Caki2 (cell line): ENCODE measurements around the gene N4BP2. TPM values are rescaled to one million over a fixed set of nuclear protein-coding genes. Genes with fewer than 3 reads are reported as not detected.
"Not testable (repeated sequence)": the region's sequence is repeated elsewhere in the genome, so short reads cannot be mapped to it uniquely, and the experiment has no call there.

Source experiments
- DNase-seq: peaks from one replicate; pipeline ENCODE4 v3.0.0-alpha.2; 2015; ENCODE audit warnings: low read depth
- in situ Hi-C: cut with HindIII; loops from 2 replicates; pipeline ENCODE4 v1.10.0; 2016; ENCODE audit warnings: low sequenced_read_pairs, low pct_unique_long_range_greater_than_20kb, mixed read lengths
- total RNA-seq: library from RNA; depleted of rRNA; stranded (reverse); fragments of >200 nt; shearing (Covaris generic); gene quantifications from 2 replicates; pipeline ENCODE4 v1.2.3, GENCODE V29; 2014; ENCODE audit warnings: low replicate concordance

The N4BP2 gene
- total RNA-seq, 1 experiment from 2014 or later = 5.1 TPM

DNA sequence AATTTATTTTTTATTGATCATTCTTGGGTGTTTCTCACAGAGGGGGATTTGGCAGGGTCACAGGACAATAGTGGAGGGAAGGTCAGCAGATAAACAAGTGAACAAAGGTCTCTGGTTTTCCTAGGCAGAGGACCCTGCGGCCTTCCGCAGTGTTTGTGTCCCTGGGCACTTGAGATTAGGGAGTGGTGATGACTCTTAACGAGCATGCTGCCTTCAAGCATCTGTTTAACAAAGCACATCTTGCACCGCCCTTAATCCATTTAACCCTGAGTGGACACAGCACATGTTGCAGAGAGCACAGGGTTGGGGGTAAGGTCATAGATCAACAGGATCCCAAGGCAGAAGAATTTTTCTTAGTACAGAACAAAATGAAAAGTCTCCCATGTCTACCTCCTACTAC, 83.9 kb downstream of the N4BP2 start:
- DNase-seq, in situ Hi-C loops: not testable (repeated sequence)

DNA sequence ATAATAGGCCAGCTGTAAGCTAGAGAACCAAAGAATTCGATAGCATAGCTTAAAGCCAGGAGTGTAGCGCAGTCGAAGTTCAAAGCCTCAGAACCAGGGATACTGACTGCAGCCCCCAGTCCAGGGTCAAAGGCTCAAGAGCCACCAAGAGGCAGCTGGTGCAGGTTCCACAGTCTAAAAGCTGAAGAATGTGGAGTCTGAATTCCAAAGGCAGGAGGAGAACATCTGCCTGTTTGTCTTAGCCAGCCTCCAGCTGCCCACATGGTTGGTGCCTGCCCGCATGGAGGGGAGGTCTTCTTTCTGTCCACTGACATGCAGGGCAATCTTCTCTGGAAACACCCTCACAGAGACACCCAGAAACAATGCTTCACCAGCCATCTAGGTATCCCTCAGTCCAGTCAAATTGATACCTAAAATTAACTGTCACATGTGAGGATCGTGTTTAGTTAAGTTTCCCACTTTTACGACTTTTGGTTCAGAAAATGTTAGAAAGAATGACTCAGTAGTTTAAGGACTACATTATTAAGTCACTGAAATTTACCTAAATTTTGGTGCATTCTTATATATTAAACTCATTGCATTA, 87.4 kb downstream of the N4BP2 start:
- DNase-seq = no peak
- in situ Hi-C loops = no loop called here

DNA sequence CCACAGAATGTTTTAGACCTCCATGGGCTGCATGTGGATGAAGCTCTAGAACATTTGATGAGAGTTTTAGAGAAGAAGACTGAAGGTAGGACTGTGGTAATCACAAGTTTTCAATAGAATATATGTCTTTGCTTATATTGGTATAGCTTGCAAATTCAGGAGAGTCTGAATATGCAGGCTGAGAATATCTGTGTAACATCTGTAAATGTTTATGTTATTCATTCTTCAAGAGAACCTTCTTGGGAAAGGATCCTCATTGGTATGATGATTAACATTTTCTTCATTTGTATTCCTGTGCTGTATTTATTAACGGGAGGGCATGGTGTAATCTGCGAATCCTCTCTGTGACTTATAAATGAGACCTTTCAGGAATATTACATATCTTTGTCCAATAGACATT, 88.1 kb downstream of the N4BP2 start:
- in situ Hi-C loops = no loop called here
- no peak for DNase-seq

DNA sequence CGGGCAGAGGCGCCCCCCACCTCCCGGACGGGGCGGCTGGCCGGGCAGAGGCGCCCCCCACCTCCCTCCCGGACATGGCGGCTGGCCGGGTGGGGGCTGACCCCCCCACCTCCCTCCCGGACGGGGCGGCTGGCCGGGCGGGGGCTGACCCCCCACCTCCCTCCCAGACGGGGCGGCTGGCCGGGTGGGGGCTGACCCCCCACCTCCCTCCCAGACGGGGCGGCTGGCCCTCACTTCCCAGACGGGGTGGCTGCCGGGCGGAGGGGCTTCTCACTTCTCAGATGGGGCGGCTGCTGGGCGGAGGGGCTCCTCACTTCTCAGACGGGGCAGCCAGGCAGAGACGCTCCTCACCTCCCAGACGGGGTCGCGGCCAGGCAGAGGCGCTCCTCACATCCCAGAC, 90.8 kb downstream of the N4BP2 start:
- in situ Hi-C loops, DNase-seq: not testable (repeated sequence)

DNA sequence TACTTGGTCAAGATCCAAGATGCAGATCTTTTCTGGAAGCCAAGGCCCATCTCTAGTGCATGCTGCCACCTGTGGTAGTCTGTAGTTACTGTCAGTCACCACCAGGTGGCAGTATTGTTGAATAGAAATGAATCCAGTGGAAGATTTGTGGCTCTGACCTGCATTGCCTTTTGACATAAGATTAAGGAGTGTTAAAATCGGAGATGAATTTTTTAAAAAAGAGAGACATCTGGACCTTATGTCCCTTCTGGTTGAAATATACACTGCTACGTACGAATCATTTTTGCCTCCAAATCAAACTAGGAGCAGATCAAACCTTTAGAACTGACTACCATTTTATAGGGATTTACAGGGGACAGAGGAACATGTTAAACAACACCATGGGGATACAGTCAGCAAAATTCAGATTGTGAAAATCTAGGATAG, 93.3 kb downstream of the N4BP2 start:
- DNase-seq = peak; percentile 61
- in situ Hi-C loops = no loop called here

DNA sequence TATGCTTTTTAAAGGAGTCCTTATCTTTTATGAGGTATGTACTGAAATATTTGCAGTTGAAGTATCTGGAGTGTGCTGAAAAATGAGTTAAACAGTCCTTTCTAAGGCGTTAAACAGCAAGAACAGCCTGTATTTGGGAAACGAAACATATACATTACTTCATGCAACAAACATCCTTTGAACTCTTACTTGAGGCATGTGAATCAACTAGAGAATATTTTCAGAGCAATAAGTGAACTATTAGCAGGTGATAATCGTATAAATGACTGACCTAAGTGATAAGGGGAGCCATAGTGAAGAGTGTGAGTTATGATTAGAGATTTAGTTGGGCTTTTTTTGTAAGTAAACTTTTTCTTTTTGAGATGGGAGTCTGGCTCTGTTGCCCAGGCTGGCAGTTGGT, 94.3 kb downstream of the N4BP2 start:
- in situ Hi-C loops = no loop called here
- no peak for DNase-seq

DNA sequence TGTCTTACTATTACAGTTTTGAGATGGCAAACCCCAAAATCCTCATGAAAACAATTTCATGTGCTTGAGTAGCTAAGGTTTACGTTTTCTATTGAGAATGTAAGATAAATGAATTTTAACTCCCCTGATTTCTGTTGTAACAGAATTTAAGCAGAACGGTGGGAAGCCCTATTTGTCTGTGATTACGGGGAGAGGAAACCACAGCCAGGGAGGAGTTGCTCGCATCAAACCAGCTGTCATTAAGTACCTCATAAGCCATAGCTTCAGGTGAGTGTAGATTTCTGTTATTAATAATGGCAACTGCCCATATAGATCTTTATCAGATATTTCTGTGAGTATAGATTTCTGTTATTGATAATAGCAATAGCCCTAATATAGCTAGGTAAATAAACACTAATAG, 96.0 kb downstream of the N4BP2 start:
- DNase-seq = no peak
- in situ Hi-C loops = no loop called here

DNA sequence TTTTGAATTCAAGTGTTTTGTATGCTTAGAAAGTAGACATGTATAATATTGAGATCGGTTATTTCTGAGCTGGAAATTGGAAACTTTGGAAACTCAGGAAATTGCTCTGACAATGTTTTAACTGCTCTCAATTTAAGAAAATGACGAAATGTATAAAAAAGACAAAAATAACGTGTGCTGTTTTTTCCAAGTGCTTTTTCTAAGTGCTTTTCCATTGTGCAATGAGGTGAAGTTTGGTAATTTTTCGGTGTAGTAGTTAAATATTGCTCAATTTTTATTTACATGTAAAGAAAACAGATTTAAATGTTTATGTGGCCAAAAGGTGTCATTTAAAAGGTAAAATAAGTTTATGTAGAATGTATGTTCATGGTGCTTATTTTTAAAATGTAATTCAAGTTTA, 100.8 kb downstream of the N4BP2 start:
- in situ Hi-C loops = no loop called here
- no peak for DNase-seq

DNA sequence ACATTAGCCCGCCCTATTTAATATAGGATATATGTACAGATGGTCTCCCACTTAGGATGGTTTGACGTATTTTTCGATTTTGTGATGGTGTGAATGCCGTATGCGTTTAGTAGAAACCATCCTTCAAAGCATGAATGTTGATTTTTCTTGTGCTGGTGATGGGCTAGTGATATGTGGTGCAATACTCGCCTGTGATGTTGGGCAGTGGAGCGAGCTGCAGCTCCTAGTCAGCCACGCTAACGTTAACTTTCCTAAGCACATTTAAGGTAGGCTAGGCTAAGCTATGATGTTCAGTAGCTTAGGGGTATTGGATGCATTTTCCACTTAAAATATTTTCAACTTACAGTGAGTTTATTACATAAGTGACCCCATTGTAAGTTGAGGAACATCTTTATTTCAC, 103.6 kb downstream of the N4BP2 start:
- in situ Hi-C loops = no loop called here
- DNase-seq = no peak

DNA sequence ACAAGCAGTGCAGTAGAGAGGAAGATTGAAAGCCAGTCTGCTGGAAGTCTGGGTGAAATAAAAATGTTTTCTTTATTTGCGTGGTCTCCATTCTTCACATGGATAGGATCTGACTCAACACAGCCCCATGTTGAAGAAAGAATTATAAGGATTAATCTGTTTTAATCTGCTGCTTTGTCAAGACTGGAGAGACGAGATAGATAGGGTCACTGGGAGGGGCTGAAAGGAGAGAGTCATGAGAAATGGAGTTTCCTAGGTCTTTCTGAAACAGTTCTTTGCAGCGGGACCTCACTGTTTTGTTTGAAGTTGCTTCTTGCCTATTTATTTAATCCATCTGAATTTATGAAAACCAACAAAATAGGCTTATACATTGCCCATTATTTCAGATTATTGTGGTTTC, 107.8 kb downstream of the N4BP2 start:
- in situ Hi-C loops = no loop called here

DNA sequence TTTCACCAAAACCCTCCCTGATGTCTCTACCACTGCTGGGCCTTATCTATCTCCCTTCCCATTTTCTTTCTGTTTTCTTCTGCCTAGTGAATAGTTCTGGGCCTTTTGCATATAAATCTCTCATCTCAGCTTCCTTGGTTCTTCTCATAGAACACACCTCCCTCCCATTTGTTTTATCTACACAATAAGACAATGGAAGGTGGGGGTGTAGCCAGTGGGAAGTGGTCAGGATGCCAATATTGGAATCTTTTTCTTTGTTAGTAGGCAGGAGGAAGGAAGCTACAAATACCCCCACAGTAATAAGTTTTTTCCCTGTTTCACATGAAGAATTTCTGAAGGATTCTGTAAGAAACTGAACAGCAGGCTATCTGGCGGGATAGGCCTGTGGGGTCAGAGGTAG, 109.3 kb downstream of the N4BP2 start:
- in situ Hi-C loops = no loop called here
- DNase-seq = no peak

More for the DNA sequence above, 107.8 kb downstream of the N4BP2 start:
- DNase-seq = no peak

DNA sequence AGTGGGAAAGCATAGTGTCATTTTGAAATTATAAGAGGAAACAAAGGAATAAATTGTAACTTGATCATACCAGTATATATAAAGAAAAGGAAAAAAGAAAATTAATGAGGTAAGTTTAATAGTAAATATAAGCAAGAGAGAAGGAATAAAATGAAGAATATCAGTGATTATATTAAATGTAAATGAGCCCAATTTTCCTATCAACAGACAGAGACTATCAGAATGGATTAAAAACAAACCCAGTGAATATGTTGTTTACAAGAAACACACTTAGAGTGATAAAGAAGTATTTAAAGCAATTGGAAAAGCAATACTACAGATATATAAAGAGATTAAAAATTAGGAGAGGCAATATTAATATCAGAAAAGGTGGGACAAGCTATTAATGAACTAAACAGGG, 111.4 kb downstream of the N4BP2 start:
- in situ Hi-C loops = no loop called here
- no peak for DNase-seq

DNA sequence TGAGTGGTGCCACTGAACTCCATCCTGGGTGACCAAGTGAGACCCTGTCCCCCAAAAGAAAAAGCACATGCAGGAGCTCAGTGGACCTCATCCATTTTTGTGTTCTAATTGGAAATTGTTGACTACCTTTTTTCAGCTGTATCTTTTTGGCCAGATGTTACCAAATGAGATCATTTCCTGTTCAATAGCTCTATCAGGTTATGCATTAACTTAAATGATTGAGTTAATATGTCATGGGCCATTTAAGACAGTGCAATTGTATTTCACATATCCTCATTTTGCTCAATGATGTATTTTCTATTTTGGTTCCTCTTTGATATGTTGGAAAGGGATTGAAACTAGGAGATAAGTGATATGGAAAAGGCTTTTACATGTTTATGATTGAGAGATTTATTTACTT, 113.9 kb downstream of the N4BP2 start:
- in situ Hi-C loops = no loop called here
- DNase-seq = no peak

DNA sequence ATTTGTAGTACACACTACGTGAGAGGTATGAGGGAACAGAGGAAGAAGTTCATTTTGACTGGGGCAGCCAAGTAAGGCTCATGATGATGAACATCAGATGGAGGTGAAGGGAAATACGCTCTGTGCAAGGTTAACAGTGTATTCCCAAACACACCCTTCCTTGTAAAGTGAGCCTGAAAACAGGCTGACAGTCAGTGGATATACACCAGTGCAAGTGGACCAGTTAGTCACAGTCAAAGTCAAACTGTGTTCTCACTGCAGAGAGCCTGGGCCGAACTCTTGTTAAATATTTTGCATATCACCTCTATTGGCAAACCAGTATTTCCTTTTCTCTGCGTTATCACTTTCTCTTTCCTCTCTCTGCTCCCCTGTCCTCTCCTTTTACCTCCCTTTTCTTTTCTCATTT, 116.8 kb downstream of the N4BP2 start:
- in situ Hi-C loops = no loop called here
- no peak for DNase-seq

DNA sequence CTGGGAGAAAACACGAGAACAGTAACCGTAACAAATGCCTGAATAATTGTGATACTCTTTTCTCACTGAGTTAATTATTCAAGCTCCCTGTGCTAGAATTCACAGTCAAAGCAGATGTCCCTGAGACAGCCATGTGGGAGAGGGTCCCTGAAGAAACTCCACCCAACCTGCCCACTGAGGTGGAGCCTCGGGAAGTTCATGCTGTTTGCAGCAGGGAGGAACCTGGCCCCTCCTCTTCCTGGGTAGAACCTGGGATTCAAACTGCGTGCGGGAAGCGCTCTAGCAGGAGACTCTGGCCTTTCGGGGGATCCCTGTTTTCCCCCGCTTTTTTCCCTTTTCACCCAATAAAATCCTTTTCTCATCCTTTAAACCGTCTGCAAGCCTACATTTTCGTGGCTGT, 120.0 kb downstream of the N4BP2 start:
- in situ Hi-C loops = no loop called here
- no peak for DNase-seq

DNA sequence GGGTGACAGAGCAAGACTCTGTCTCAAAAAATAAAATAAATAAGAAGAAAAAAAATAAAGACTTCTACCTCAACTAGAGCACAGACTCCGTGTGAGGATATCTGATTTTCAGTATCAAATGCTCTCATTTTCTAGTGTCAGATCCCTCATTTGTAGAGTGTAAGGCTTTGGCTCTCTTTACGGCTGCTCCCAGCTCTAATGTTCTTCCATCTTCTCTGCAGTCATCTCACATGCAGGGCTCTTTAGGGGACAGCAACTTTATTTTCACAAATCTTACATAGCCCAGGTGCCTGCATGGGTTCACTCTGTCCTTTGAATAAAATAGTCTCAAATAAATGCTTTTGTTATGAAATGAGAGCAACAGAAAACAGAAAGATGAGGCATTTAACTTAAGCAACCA, 120.9 kb downstream of the N4BP2 start:
- no peak for DNase-seq
- in situ Hi-C loops = no loop called here

DNA sequence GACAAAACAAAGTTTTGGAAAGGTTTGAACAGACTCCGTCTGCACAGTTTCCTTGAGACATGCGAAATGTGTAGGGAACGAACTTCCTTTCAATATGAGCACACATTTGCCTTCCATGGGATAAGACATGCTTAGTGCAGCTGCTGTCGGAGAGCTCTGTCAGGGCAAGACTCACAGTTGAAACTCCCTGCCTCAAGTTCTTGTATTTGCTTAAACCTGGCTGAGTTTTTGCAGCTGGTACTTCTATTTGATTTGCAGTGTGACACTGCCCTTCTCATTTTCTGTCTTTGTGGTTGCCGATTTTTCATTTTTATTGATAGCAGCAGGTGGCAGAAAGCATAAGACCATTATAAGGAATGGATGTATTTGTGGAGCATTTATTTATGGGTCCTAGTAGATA, 122.0 kb downstream of the N4BP2 start:
- in situ Hi-C loops = no loop called here
- DNase-seq = no peak

DNA sequence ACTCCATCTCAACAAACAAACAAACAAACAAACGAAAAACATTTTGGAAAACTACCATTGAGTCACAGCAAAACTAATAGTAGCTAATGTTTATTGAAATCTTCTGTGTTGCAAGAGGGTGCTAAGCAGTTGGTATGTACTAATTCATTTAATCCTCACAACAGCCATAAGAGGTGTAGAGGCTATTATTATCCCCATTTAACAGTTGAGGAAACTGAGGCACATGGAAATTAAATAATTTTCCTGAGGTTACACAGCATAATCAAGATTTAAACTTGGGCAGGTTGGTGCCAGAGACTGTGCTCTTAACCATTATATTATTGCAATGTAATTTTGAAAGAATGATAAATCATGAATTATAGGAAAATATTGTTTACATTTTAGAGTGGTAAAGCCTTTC, 122.7 kb downstream of the N4BP2 start:
- DNase-seq = no peak
- in situ Hi-C loops = no loop called here

DNA sequence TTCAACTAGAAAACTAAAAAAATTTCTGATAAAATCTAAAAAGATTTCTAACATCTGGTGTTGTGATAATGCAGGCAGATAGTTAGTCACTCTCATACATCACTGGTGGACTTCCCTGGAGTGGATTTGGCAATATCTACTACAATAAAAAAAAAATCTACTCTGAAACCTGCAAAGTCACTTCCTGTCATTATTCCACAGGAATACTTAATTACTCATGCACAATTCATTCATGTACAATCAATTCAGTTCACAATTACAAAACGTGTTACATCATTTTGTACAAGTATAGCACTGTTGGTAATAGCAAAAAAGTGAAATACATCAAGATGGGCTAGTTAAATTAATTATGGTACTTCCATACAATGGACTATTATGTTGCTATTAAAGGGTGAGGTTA, 123.7 kb downstream of the N4BP2 start:
- in situ Hi-C loops = no loop called here
- DNase-seq = peak; percentile 8

DNA sequence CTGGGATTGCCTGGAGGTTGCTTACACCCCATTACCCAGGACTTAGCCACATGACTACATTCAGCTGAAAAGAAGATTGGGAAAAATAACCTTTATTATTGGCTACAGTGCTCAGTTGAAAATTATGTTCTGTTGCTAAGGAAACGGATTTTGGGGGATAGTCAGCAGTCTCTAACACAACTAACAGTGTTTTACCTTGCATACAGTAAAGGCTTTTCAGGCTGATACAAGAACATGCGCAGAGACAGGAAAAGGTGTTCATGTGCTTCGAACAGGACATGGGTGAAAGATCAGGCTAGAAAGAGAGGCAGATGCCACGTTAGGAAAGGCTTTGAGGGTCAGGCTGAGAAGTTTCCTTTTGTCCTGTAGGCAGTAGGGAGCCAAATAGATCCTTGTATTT, 125.4 kb downstream of the N4BP2 start:
- no peak for DNase-seq
- in situ Hi-C loops = no loop called here

DNA sequence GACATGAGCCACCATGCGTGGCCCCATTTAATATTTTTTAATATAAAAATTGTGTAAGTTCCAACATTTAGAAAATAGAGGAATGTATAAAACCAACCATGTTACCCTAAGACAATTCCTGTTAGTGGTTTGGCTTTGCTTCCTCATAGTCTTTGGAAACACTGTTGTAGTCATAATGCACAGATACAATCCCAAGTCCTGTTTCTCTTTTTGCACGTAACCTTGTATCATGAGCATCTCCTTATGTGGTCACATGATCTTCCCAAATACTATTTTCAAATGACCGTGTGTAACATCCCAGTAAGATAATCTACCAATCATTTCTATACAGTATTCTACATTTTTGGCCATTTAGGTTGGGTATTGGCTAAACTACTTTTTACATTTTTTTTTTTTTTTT, 126.3 kb downstream of the N4BP2 start:
- DNase-seq = no peak
- in situ Hi-C loops = no loop called here
